ENCODE measurements around the gene CRABP2. TPM values are rescaled to one million over a fixed set of nuclear protein-coding genes. Genes with fewer than 3 reads are reported as not detected.

Gene CRABP2
- total and polyA plus RNA-seq, 12 donors: 3.1 to 17.8 (median 7.2) TPM

- TF ChIP-seq POLR2A (IDR thresholded peaks at IDR 0.05): no peak
- no peak for TF ChIP-seq CTCF (IDR thresholded peaks at IDR 0.05)
- Histone ChIP-seq H3K4me1 (replicated peaks in 1 of 2) (peaks cover 37 to 49% of the 10 kb centered on the region in 2 donors), H3K27ac (peak overlapping the region in 2 of 5 donors; percentile 98), H3K9me3 (replicated peaks in 1 of 3) (no peaks in the 10 kb centered on the region), H3K4me3 (no peak overlapping the region), H3K27me3 (no peaks in the 10 kb centered on the region), H3K36me3 (replicated peaks in 1 of 2) (peaks cover 0 to 21% of the 10 kb centered on the region in 2 donors)
- 66 to 84% (median 80%) methylated on average over 7 to 12 of the region's 12 CpGs for WGBS, 4 donors
- no peak for DNase-seq
- intact Hi-C loops (cut with DNase I): no loop called here
Measured at GRCh38 chr1:156744344-156744743, 39.0 kb upstream of the CRABP2 start.

GRCh38 chr1:156743367-156744302 lies 38.3 kb upstream of the CRABP2 start:
- no peak overlapping the region for H3K4me3 ChIP-seq
- WGBS, 4 donors: 76 to 80% (median 80%) methylated on average over 12 to 14 of the region's 14 CpGs
- no peaks in the 10 kb centered on the region for H3K9me3 ChIP-seq (replicated peaks in 1 of 3)
- TF ChIP-seq CTCF (IDR thresholded peaks at IDR 0.05) (no peak), POLR2A (IDR thresholded peaks at IDR 0.05) (no peak)
- H3K36me3 ChIP-seq (replicated peaks in 1 of 2): peaks cover 0 to 21% of the 10 kb centered on the region in 2 donors
- H3K27me3 ChIP-seq: no peaks in the 10 kb centered on the region
- peak overlapping the region in 2 of 5 donors; percentile 12 to 98 for H3K27ac ChIP-seq
- intact Hi-C loops (cut with DNase I): no loop called here
- peaks cover 30 to 42% of the 10 kb centered on the region in 2 donors for H3K4me1 ChIP-seq (replicated peaks in 1 of 2)
- DNase-seq: no peak

- Histone ChIP-seq H3K36me3 (replicated peaks in 1 of 2) (peaks cover 0 to 24% of the 10 kb centered on the region in 2 donors), H3K4me3 (no peak overlapping the region), H3K4me1 (replicated peaks in 1 of 2) (peaks cover 21 to 34% of the 10 kb centered on the region in 2 donors), H3K27ac (no peak overlapping the region), H3K9me3 (replicated peaks in 1 of 3) (no peaks in the 10 kb centered on the region), H3K27me3 (no peaks in the 10 kb centered on the region)
- TF ChIP-seq POLR2A (IDR thresholded peaks at IDR 0.05) (no peak), CTCF (IDR thresholded peaks at IDR 0.05) (no peak)
- intact Hi-C loops (cut with DNase I): no loop called here
- 88 to 96% (median 95%) methylated on average over 4 of the region's 4 CpGs for WGBS, 4 donors
- no peak for DNase-seq
Measured at GRCh38 chr1:156742801-156743200, 37.4 kb upstream of the CRABP2 start.

- no peak for DNase-seq
- WGBS, 4 donors: 75 to 84% (median 77%) methylated on average over 3 of the region's 3 CpGs
- Histone ChIP-seq H3K36me3 (replicated peaks in 1 of 2) (peaks cover 0 to 32% of the 10 kb centered on the region in 2 donors), H3K9me3 (replicated peaks in 1 of 3) (no peaks in the 10 kb centered on the region), H3K4me1 (replicated peaks in 1 of 2) (peaks cover 15 to 27% of the 10 kb centered on the region in 2 donors), H3K27ac (peak overlapping the region in 1 of 5 donors; percentile 88), H3K27me3 (no peaks in the 10 kb centered on the region), H3K4me3 (no peak overlapping the region)
- TF ChIP-seq CTCF (IDR thresholded peaks at IDR 0.05) (no peak), POLR2A (IDR thresholded peaks at IDR 0.05) (no peak)
- intact Hi-C loops (cut with DNase I): no loop called here
Measured at GRCh38 chr1:156742017-156742416, 36.6 kb upstream of the CRABP2 start.

All from adrenal gland (tissue), 12 donors.